Measurements from ENCODE around the gene KAT6B.

- TF ChIP-seq SIN3A (IDR thresholded peaks at IDR 0.05; ENCODE audit: borderline replicate concordance, insufficient read depth, low read length) (no peak), REST (IDR thresholded peaks at IDR 0.05; ENCODE audit: insufficient read depth in 1 of 2, low read depth in 2 of 2, low read length in 2 of 2) (no peak), POLR2AphosphoS5 (IDR thresholded peaks at IDR 0.05; ENCODE audit: low read depth, low read length) (no peak), TAF1 (IDR thresholded peaks at IDR 0.05; ENCODE audit: borderline replicate concordance, insufficient read depth, low read length) (no peak)
These were observed 10.5 kb downstream of the KAT6B start for GRCh38 chr10:74836877-74837276.
